GM21529 (cell line): ENCODE data around the gene GTF3C1.
"Not testable (repeated sequence)": the region's sequence is repeated elsewhere in the genome, so short reads cannot be mapped to it uniquely, and the experiment has no call there.

ENCODE experiments used
- ATAC-seq: cut with Tn5 transposase; IDR thresholded peaks from one replicate; pipeline ENCODE4 v1.9.1; 2021; ENCODE audit not compliant: unreplicated experiment

The GTF3C1 gene

GRCh38 chr16:27447301-27447700, 102.4 kb downstream of the GTF3C1 start:
- ATAC-seq: no peak

GRCh38 chr16:27446721-27447120, 103.0 kb downstream of the GTF3C1 start:
- ATAC-seq: no peak

GRCh38 chr16:27445502-27446175, 104.1 kb downstream of the GTF3C1 start:
- no peak for ATAC-seq

- ATAC-seq: no peak
Measured at GRCh38 chr16:27444470-27444869, 105.2 kb downstream of the GTF3C1 start.

- no peak for ATAC-seq
Measured at GRCh38 chr16:27444015-27444414, 105.7 kb downstream of the GTF3C1 start.

GRCh38 chr16:27441998-27442397, 107.7 kb downstream of the GTF3C1 start:
- no peak for ATAC-seq

- no peak for ATAC-seq
Measured at GRCh38 chr16:27441276-27441675, 108.4 kb downstream of the GTF3C1 start.

- ATAC-seq: no peak
Measured at GRCh38 chr16:27439271-27440018, 110.3 kb downstream of the GTF3C1 start.

GRCh38 chr16:27437946-27438345, 111.8 kb downstream of the GTF3C1 start:
- ATAC-seq: no peak

GRCh38 chr16:27436921-27437650, 112.6 kb downstream of the GTF3C1 start:
- no peak for ATAC-seq

GRCh38 chr16:27436065-27436464, 113.6 kb downstream of the GTF3C1 start:
- ATAC-seq: no peak

GRCh38 chr16:27435146-27435545, 114.6 kb downstream of the GTF3C1 start:
- ATAC-seq: not testable (repeated sequence)

- no peak for ATAC-seq
Measured at GRCh38 chr16:27434141-27435051, 115.3 kb downstream of the GTF3C1 start.

- ATAC-seq: no peak
Measured at GRCh38 chr16:27433636-27434035, 116.1 kb downstream of the GTF3C1 start.

GRCh38 chr16:27433191-27433590, 116.5 kb downstream of the GTF3C1 start:
- ATAC-seq: not testable (repeated sequence)

- no peak for ATAC-seq
Measured at GRCh38 chr16:27432558-27432957, 117.2 kb downstream of the GTF3C1 start.

GRCh38 chr16:27431773-27432532, 117.8 kb downstream of the GTF3C1 start:
- ATAC-seq: no peak

GRCh38 chr16:27430923-27431484, 118.7 kb downstream of the GTF3C1 start:
- ATAC-seq: peak; percentile 31

GRCh38 chr16:27430512-27430911, 119.2 kb downstream of the GTF3C1 start:
- no peak for ATAC-seq

- ATAC-seq: no peak
Measured at GRCh38 chr16:27429981-27430441, 119.7 kb downstream of the GTF3C1 start.
